Activated CD8-positive, alpha-beta memory T cell treated with anti-CD3 and anti-CD28 coated beads for 4 hours (primary cell): Measurements from ENCODE around the gene CDC45.

Experiments
- DNase-seq, 2 donors: peaks; one replicate each; pipeline ENCODE4 v3.0.0-alpha.2; 2020; ENCODE audit warnings: low read depth in 2 of 2

Gene CDC45

GRCh38 chr22:19496324-19496630, 16.6 kb downstream of the CDC45 start:
- DNase-seq = no peak

GRCh38 chr22:19497245-19497644, 17.5 kb downstream of the CDC45 start:
- DNase-seq = no peak

DNA sequence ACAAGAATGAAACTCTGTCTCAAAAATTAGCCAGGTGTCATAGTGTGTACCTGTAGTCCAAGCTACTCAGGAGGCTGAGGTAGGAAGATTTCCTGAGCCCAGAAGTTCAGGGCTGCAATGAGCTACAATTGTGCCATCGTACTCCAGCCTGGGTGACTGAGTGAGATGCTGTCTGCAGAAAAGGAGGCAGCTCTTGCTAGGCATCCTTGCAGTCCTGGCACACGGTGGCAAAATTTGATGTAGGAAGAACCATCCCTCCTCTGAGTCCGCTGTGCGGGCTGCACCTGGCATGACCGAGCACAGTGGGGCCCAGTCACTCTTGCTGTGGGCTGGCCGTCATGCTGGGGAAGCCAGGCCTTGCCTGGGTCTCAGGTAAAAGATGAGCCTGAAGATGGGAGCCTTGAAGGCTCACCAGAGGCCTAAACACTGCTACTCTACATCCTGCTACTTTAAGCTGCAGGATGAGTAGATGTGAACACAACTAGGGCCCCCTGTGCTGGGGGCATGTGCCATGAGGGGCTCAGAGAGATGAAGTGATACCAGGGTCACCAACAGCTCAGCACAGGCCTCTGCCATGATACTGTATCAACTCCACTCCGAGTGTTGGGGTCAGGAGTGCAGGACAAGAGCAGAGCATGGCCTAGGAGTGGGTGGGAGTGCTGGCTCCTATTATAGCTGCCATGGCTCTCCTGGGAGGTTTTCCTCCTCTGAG, 18.6 kb downstream of the CDC45 start:
- DNase-seq = no peak

DNA sequence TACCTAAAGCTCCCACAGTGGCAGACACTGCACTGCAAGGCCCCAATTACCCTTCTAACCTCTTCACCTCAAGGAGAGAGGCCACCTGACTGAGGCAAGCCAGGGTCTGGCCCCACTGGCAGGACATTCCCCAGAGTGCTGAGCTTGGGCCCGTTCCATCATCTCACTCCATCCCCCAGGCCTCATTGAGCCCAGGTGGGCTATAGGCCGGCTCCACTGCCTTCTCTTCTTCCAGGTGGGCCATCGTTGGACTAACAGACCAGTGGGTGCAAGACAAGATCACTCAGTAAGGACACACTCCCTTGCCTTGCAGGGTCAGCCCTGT, 19.1 kb downstream of the CDC45 start:
- DNase-seq = no peak

DNA sequence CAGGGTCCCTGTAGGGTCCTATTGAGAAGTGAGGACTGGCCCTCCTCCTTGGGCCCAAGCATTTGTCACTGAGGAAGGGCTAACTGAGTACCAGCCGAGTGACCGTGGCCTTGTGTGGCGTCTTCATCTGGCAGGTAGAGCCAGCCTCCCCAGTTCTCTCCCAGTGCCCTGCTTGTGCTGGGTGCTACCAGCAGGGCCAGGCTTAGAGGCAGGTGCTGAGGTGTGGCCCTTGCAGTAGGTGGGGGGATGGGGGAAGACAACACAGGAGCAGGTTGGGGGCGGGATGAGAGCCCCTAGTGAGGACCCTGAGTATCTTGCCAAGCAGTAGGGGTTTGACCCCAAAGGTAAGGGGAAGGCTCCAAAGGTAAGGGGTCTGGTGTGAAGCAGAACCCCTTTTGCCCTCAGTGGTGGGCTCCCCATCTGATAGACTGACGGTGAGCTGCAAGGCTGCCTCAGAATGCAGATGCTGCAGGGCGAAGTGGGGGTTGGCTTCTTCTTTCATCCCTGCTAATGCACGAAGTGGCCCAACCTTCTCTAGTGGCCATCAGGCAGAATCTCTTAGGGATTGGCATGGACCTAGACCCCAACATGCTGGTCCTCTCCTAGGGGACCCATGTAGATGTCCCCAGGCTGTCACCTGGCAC, 19.6 kb downstream of the CDC45 start:
- DNase-seq = no peak

- DNase-seq = no peak
These were observed 20.1 kb downstream of the CDC45 start for GRCh38 chr22:19499880-19500242.

DNA sequence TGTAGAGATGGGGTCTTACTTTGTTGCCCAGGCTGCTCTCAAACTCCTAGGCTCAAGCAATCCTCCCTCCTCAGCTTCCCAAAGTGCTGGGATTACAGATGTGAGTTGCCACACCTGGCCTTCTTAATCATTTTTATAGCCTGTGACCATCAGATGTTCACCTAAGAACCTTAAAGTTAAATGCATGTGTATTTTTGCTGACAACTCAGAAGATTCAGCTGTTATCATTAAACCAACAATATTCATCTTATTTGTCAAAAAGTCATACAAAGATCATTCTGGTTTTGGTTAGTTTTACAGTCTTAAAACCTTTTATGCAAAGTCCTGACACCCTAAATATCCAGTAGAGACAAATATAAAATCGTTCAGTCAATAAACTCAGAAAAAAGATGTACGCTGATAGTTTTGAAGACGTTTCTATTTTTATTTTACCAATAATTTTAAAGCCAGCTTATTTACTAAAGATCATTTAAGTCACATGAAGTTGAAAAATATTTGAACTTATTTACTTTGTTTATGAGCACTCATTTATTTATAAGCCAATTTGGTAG, 22.3 kb downstream of the CDC45 start:
- DNase-seq = no peak

DNA sequence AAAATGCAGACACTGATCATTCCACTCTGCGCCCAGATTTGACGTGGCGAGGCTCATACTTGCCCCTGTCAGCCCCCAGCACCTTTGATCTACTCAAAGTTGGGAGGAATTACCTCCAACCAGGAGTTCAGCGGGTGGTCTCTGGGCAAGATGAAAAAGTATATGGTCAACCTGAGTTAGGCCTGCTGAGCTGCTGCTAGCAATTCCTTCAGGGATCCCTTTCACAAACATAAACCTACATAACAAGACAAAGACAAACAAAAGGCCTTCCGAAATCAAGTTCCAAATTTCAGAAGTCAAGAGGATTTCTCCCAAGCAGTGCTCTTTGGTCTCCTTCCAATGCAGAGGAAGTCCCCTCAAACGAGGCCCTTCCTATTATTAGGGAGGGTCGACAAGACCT, 23.6 kb downstream of the CDC45 start:
- no peak for DNase-seq

DNA sequence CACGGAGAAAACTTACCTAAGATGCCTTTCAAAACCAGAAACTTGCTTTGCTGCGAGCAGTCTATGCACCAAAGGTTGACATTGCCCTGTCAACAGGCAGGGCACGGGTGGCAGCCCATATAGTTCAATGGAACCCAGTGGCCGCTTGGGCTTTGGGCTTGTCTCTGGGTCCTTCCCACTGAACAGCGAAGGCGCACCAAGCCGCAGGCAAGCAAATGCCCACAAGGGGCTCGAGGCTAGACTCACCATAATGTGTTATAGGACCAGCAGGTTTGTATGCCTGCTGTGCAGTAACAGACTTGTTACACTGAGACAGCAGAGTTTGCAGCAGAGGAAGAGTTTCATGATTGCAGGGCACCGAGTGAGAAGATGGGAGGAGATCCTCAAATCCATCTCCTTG, 24.1 kb downstream of the CDC45 start:
- DNase-seq = no peak

GRCh38 chr22:19504900-19505734, 25.4 kb downstream of the CDC45 start:
- DNase-seq = no peak

DNA sequence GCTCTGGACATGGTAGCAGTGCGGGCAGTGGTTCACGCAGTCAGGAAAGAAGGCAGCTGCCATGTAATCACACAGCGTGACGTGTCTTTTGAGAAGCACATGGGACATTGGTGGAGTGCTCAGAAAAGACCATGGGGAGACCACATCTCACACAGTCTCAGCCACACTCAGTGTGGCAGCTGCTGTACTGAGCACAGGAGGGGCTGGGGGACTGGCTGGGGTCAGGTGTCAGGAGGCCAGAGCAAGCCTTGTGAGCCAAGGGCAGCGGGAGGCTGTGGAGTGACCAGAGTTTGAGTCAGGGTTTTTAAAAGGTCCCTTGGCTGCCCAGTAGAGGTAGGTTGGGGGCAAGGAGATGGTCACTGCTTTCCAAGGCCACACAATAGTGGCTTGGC, 26.0 kb downstream of the CDC45 start:
- DNase-seq = no peak

GRCh38 chr22:19506212-19506611, 26.5 kb downstream of the CDC45 start:
- DNase-seq = no peak

GRCh38 chr22:19507534-19507861, 27.8 kb downstream of the CDC45 start:
- DNase-seq = no peak

GRCh38 chr22:19508024-19508776, 28.5 kb downstream of the CDC45 start:
- DNase-seq = no peak

- DNase-seq = no peak
These were observed 29.5 kb downstream of the CDC45 start for GRCh38 chr22:19509191-19509590.

GRCh38 chr22:19509923-19510322, 30.2 kb downstream of the CDC45 start:
- DNase-seq = no peak

DNA sequence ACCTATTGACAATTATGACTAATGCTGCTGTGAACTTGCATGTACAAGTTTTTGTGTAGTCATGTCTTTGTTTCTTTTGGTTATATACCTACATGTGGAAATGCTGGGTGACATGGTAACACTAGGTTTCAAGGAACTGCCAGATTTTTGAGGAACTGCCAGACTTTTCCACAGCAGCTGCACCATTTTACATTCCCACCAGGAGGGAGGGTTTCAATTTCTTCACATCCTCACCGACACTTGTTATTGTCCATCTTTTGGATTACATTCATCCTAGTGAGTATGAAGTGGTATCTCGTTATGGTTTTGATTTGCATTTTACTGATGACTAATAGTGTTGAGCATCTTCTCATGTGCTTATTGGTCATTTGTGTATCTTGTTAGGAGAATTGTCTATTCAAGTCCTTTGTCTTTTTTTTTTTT, 31.2 kb downstream of the CDC45 start:
- DNase-seq = no peak

GRCh38 chr22:19513823-19514222, 34.1 kb downstream of the CDC45 start:
- DNase-seq = no peak

- DNase-seq = no peak
These were observed 35.3 kb downstream of the CDC45 start for GRCh38 chr22:19514831-19515565.

GRCh38 chr22:19515654-19516377, 36.1 kb downstream of the CDC45 start:
- no peak for DNase-seq
